Neural cell (in vitro differentiated cells): Measurements from ENCODE around the gene STRN3. TPM values are rescaled to one million over a fixed set of nuclear protein-coding genes. Genes with fewer than 3 reads are reported as not detected.
"Not testable (repeated sequence)": the region's sequence is repeated elsewhere in the genome, so short reads cannot be mapped to it uniquely, and the experiment has no call there.

Experiments used
- H2AFZ ChIP-seq: fragments of 200-600, 300-800 bp; sonication (generic), shearing (Covaris generic); 2 replicates; pipeline ENCODE4 v1.6.0; 2014; ENCODE audit warnings: low read depth, mild to moderate bottlenecking, antibody characterized with exemption, low read length, moderate library complexity
- H3F3A ChIP-seq: fragments of 200-600 bp; shearing (Covaris generic); 2 replicates; pipeline ENCODE4 v1.6.1; 2016; ENCODE audit warnings: mild to moderate bottlenecking, moderate library complexity, mixed read lengths, antibody characterized with exemption, low read length; ENCODE audit not compliant: insufficient read depth, poor library complexity, severe bottlenecking
- H3K27ac ChIP-seq: fragments of 200-600, 300-800 bp; sonication (generic), shearing (Covaris generic); 2 replicates; pipeline ENCODE4 v1.5.1; 2014; ENCODE audit warnings: mild to moderate bottlenecking, low read length, moderate library complexity
- H3K27me3 ChIP-seq: fragments of 300-800, 200-600 bp; sonication (generic), shearing (Covaris generic); 2 replicates; pipeline ENCODE4 v1.6.0; 2014; ENCODE audit warnings: mild to moderate bottlenecking, low read depth, low read length, moderate library complexity; ENCODE audit not compliant: insufficient read depth
- H3K36me3 ChIP-seq: fragments of 300-800, 200-600 bp; sonication (generic), shearing (Covaris generic); 2 replicates; pipeline ENCODE4 v1.5.1; 2014; ENCODE audit warnings: mild to moderate bottlenecking, antibody characterized with exemption, low read length, moderate library complexity; ENCODE audit not compliant: insufficient read depth
- H3K4me2 ChIP-seq: fragments of 300-800, 200-600 bp; sonication (generic), shearing (Covaris generic); 2 replicates; pipeline ENCODE4 v1.6.0; 2014; ENCODE audit warnings: mild to moderate bottlenecking, low read length
- H3K4me3 ChIP-seq: fragments of 300-800, 200-600 bp; sonication (generic), shearing (Covaris generic); 2 replicates; pipeline ENCODE4 v1.5.1; 2014; ENCODE audit warnings: mild to moderate bottlenecking, low read length, moderate library complexity
- H3K79me2 ChIP-seq: fragments of 200-600 bp; shearing (Covaris generic); replicated peaks from 2 replicates; pipeline ENCODE4 v1.6.0; 2014; ENCODE audit warnings: mild to moderate bottlenecking, low read length, moderate library complexity; ENCODE audit not compliant: insufficient read depth
- H3K9ac ChIP-seq: fragments of 300-800, 200-600 bp; sonication (generic), shearing (Covaris generic); 2 replicates; pipeline ENCODE4 v1.6.1; 2016; ENCODE audit warnings: mild to moderate bottlenecking, low read length, mixed read lengths
- H3K9me2 ChIP-seq: fragments of 200-600 bp; shearing (Covaris generic); 2 replicates; pipeline ENCODE4 v1.6.1; 2016; ENCODE audit warnings: mild to moderate bottlenecking, low read length, mixed read lengths; ENCODE audit not compliant: insufficient read depth
- H3K9me3 ChIP-seq: fragments of 200-600, 300-800 bp; sonication (generic), shearing (Covaris generic); 2 replicates; pipeline ENCODE4 v1.6.1; 2016; ENCODE audit warnings: mild to moderate bottlenecking, mixed run types, low read length, moderate library complexity, mixed read lengths
- H4K20me1 ChIP-seq: fragments of 200-600 bp; shearing (Covaris generic); 2 replicates; pipeline ENCODE4 v1.6.1; 2016; ENCODE audit warnings: mild to moderate bottlenecking, mixed run types; ENCODE audit not compliant: insufficient read depth
- CTCF ChIP-seq: fragments of 450-650 bp; IDR thresholded peaks from 2 replicates; pipeline ENCODE4 v1.5.1; 2014; ENCODE audit warnings: antibody characterized with exemption, mild to moderate bottlenecking, moderate library complexity; ENCODE audit not compliant: poor library complexity, severe bottlenecking
- EP300 ChIP-seq: fragments of 450-650 bp; conservative IDR thresholded peaks from 2 replicates; pipeline ENCODE4 v1.6.1; 2014; ENCODE audit warnings: antibody characterized with exemption, mild to moderate bottlenecking, moderate library complexity; ENCODE audit not compliant: poor library complexity, severe bottlenecking
- EZH2 ChIP-seq: fragments of 200-600, 300-800 bp; shearing (Covaris generic), sonication (generic); IDR thresholded peaks from 2 replicates; pipeline ENCODE4 v1.6.1; 2014; ENCODE audit warnings: antibody characterized with exemption, low read length, borderline replicate concordance, mild to moderate bottlenecking; ENCODE audit not compliant: insufficient read depth, poor library complexity, severe bottlenecking
- MXI1 ChIP-seq: fragments of 450-650 bp; conservative IDR thresholded peaks from 2 replicates; pipeline ENCODE4 v1.6.1; 2014; ENCODE audit warnings: antibody characterized with exemption, mild to moderate bottlenecking; ENCODE audit not compliant: poor library complexity, severe bottlenecking
- POLR2AphosphoS5 ChIP-seq: IDR thresholded peaks from 2 replicates; pipeline ENCODE4 v1.6.1; 2012
- RAD21 ChIP-seq: fragments of 450-650 bp; conservative IDR thresholded peaks from 2 replicates; pipeline ENCODE4 v1.6.1; 2014; ENCODE audit warnings: antibody characterized with exemption, mild to moderate bottlenecking, moderate library complexity
- REST ChIP-seq: IDR thresholded peaks from 2 replicates; pipeline ENCODE4 v1.6.1; 2012; ENCODE audit warnings: borderline replicate concordance
- SMC3 ChIP-seq: fragments of 450-650 bp; conservative IDR thresholded peaks from 2 replicates; pipeline ENCODE4 v1.6.1; 2014; ENCODE audit warnings: antibody characterized with exemption, mild to moderate bottlenecking, moderate library complexity; ENCODE audit not compliant: poor library complexity
- TAF1 ChIP-seq: IDR thresholded peaks from 2 replicates; pipeline ENCODE4 v1.6.1; 2012; ENCODE audit warnings: low read depth
- polyA plus RNA-seq: library from polyadenylated mRNA; depleted of rRNA; stranded (reverse); fragments of >200 nt; gene quantifications from 2 replicates; pipeline ENCODE4 v1.2.3, GENCODE V29; 2014

Gene STRN3
- polyA plus RNA-seq, 1 donor from 2014 or later, result 60.1 TPM

- Histone ChIP-seq H3K36me3 (no peaks in the 10 kb centered on the region), H3K4me2 (no peak overlapping the region), H3K27me3 (no peaks in the 10 kb centered on the region), H3K9ac (no peak overlapping the region), H2AFZ (no peak overlapping the region), H3K9me2 (no peaks in the 10 kb centered on the region), H3K79me2 (peaks cover 59% of the 10 kb centered on the region), H3K27ac (no peak overlapping the region), H3K4me3 (no peak overlapping the region), H3F3A (no peaks in the 10 kb centered on the region), H4K20me1 (no peaks in the 10 kb centered on the region), H3K9me3 (no peaks in the 10 kb centered on the region)
- no peak for TF ChIP-seq CTCF
- no peak for TF ChIP-seq REST
- no peak for TF ChIP-seq TAF1
- TF ChIP-seq EP300, result no peak
- TF ChIP-seq SMC3, result no peak
- TF ChIP-seq EZH2, result no peak
- TF ChIP-seq MXI1, result no peak
- no peak for TF ChIP-seq POLR2AphosphoS5
- TF ChIP-seq RAD21, result no peak
These were observed 51.6 kb downstream of the STRN3 start for GRCh38 chr14:30974628-30975027.

- no peak for TF ChIP-seq RAD21
- no peak for TF ChIP-seq REST
- TF ChIP-seq SMC3, result no peak
- TF ChIP-seq EP300, result no peak
- no peak for TF ChIP-seq POLR2AphosphoS5
- TF ChIP-seq MXI1, result no peak
- TF ChIP-seq TAF1, result no peak
- Histone ChIP-seq H3K9me2 (no peaks in the 10 kb centered on the region), H3F3A (no peaks in the 10 kb centered on the region), H4K20me1 (no peaks in the 10 kb centered on the region), H3K79me2 (peaks cover 67% of the 10 kb centered on the region), H3K9ac (no peak overlapping the region), H3K27me3 (no peaks in the 10 kb centered on the region), H3K36me3 (no peaks in the 10 kb centered on the region), H2AFZ (no peak overlapping the region), H3K4me3 (no peak overlapping the region), H3K4me2 (no peak overlapping the region), H3K27ac (no peak overlapping the region), H3K9me3 (no peaks in the 10 kb centered on the region)
These were observed 53.1 kb downstream of the STRN3 start for GRCh38 chr14:30972882-30973582.

GRCh38 chr14:30972036-30972732 lies 54.0 kb downstream of the STRN3 start:
- H4K20me1 ChIP-seq, H3K9me2 ChIP-seq, H3F3A ChIP-seq, H3K27ac ChIP-seq, H3K9ac ChIP-seq, H3K9me3 ChIP-seq, H2AFZ ChIP-seq, H3K27me3 ChIP-seq, H3K4me3 ChIP-seq, H3K36me3 ChIP-seq, H3K4me2 ChIP-seq: not testable (repeated sequence)
- H3K79me2 ChIP-seq, result peaks cover 74% of the 10 kb centered on the region
